Endothelial cell of umbilical vein (primary cell): Measurements from ENCODE around the gene IFIT1B.
"Not testable (repeated sequence)": the region's sequence is repeated elsewhere in the genome, so short reads cannot be mapped to it uniquely, and the experiment has no call there.

Experiments
- EZH2 ChIP-seq: IDR thresholded peaks from 2 replicates; pipeline ENCODE4 v1.6.1; 2012; ENCODE audit warnings: borderline replicate concordance, low read depth, mild to moderate bottlenecking, moderate library complexity, low read length, inconsistent platforms; ENCODE audit not compliant: severe bottlenecking
- GATA2 ChIP-seq: IDR thresholded peaks from 2 replicates; pipeline ENCODE4 v1.7.0; 2011; ENCODE audit warnings: low read depth, mild to moderate bottlenecking, moderate library complexity, mixed read lengths, low read length; ENCODE audit not compliant: insufficient read length, insufficient read depth
- POLR2A ChIP-seq: IDR thresholded peaks from 2 replicates; pipeline ENCODE4 v1.6.1; 2012; ENCODE audit warnings: low read depth, mild to moderate bottlenecking, control low read depth, low read length
- POLR2AphosphoS5 ChIP-seq: IDR thresholded peaks from 2 replicates; pipeline ENCODE4 v1.6.1; 2012; ENCODE audit warnings: low read depth, mild to moderate bottlenecking, control low read depth, low read length, moderate library complexity; ENCODE audit not compliant: insufficient read depth
- TF ChIP-seq, protein P1 (sequence below), 2 donors: IDR thresholded peaks; 1 replicate in 1 of 2; 2 replicates in 1 of 2; pipeline ENCODE4 v1.5.1; 2011; ENCODE audit warnings: low read length in 2 of 2, mild to moderate bottlenecking in 2 of 2, moderate library complexity in 2 of 2, control low read depth in 1 of 2, inconsistent platforms in 1 of 2, low read depth in 1 of 2; ENCODE audit not compliant: insufficient read depth in 1 of 2; ENCODE audit errors: extremely low read depth in 1 of 2
- TF ChIP-seq, protein P2 (sequence below): IDR thresholded peaks from 2 replicates; pipeline ENCODE4 v1.6.1; 2011; ENCODE audit not compliant: insufficient read depth, insufficient read length

DNA sequence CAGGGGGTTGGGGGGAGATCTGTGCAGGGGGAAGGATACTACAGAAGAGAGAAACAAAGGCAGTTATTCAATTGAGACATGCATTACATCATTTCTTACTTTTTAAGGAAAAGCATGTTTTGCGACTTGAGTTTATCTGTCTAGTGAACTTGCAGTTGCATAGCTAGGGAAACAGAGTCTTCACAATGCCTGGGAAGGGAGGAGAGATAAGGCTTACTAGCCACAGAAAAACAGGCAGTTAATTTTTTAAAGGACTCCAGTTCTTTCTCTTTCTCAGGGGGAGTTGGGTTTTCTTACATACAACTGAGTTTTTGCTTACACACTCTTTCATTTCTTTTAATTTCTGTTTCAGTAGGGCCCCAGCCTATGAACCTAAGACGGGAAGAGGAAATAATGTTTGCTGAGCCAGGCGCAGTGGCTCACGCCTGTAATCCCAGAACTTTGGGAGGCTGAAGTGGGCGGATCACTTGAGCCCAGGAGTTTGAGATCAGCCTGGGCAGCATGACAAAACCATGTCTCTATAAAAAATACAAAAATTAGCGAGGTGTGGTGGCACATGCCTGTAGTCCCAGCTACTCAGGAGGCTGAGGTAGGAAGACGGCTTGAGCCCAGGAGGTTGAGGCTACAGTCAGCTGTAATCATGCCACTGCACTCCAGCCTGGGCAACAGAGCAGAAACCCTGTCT lies 27.1 kb upstream of the IFIT1B start:
- TF ChIP-seq, protein P1, sequence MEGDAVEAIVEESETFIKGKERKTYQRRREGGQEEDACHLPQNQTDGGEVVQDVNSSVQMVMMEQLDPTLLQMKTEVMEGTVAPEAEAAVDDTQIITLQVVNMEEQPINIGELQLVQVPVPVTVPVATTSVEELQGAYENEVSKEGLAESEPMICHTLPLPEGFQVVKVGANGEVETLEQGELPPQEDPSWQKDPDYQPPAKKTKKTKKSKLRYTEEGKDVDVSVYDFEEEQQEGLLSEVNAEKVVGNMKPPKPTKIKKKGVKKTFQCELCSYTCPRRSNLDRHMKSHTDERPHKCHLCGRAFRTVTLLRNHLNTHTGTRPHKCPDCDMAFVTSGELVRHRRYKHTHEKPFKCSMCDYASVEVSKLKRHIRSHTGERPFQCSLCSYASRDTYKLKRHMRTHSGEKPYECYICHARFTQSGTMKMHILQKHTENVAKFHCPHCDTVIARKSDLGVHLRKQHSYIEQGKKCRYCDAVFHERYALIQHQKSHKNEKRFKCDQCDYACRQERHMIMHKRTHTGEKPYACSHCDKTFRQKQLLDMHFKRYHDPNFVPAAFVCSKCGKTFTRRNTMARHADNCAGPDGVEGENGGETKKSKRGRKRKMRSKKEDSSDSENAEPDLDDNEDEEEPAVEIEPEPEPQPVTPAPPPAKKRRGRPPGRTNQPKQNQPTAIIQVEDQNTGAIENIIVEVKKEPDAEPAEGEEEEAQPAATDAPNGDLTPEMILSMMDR (IDR thresholded peaks at IDR 0.05; ENCODE audit: extremely low read depth in 1 of 2, insufficient read depth in 1 of 2, low read depth in 1 of 2, low read length in 2 of 2) = not testable (repeated sequence)
- TF ChIP-seq POLR2A, POLR2AphosphoS5, GATA2, EZH2: not testable (repeated sequence)
- TF ChIP-seq, protein P2, sequence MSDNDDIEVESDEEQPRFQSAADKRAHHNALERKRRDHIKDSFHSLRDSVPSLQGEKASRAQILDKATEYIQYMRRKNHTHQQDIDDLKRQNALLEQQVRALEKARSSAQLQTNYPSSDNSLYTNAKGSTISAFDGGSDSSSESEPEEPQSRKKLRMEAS = not testable (repeated sequence)
